Measurements from ENCODE around the gene ADAM15.

ADAM15 gene

GRCh38 chr1:155052439-155053395 is 1.6 kb downstream of the ADAM15 start:
- Histone ChIP-seq H3K36me3 (ENCODE audit: control insufficient read depth, insufficient read depth, low read length) (no peaks in the 10 kb centered on the region), H3K4me1 (no peaks in the 10 kb centered on the region), H3K79me2 (no peaks in the 10 kb centered on the region), H3K27me3 (ENCODE audit: control insufficient read depth, insufficient read depth, low read length) (no peaks in the 10 kb centered on the region), H3K4me3 (ENCODE audit: low read depth, low read length) (peak overlapping the region; percentile 82), H3K27ac (peak overlapping the region; percentile 64), H3K4me2 (ENCODE audit: low read length) (peak overlapping the region; percentile 97), H3K9ac (no peak overlapping the region), H3K9me3 (ENCODE audit: control insufficient read depth, low read length) (no peaks in the 10 kb centered on the region), H2AFZ (no peak overlapping the region)
- no peak for TF ChIP-seq CTCF (IDR thresholded peaks at IDR 0.05)

GRCh38 chr1:155053531-155054105 is 2.5 kb downstream of the ADAM15 start:
- Histone ChIP-seq H3K9ac (no peak overlapping the region), H3K27me3 (ENCODE audit: control insufficient read depth, insufficient read depth, low read length) (no peaks in the 10 kb centered on the region), H3K27ac (no peak overlapping the region), H3K9me3 (ENCODE audit: control insufficient read depth, low read length) (no peaks in the 10 kb centered on the region), H3K4me1 (no peaks in the 10 kb centered on the region), H3K4me3 (ENCODE audit: low read depth, low read length) (no peak overlapping the region), H3K79me2 (no peaks in the 10 kb centered on the region), H2AFZ (no peak overlapping the region), H3K4me2 (ENCODE audit: low read length) (no peak overlapping the region), H3K36me3 (ENCODE audit: control insufficient read depth, insufficient read depth, low read length) (no peaks in the 10 kb centered on the region)
- TF ChIP-seq CTCF (IDR thresholded peaks at IDR 0.05): no peak

- Histone ChIP-seq H3K27ac (no peak overlapping the region), H3K79me2 (no peaks in the 10 kb centered on the region), H3K9me3 (ENCODE audit: control insufficient read depth, low read length) (no peaks in the 10 kb centered on the region), H2AFZ (no peak overlapping the region), H3K4me2 (ENCODE audit: low read length) (no peak overlapping the region), H3K4me3 (ENCODE audit: low read depth, low read length) (no peak overlapping the region), H3K36me3 (ENCODE audit: control insufficient read depth, insufficient read depth, low read length) (no peaks in the 10 kb centered on the region), H3K4me1 (peaks cover 2% of the 10 kb centered on the region), H3K27me3 (ENCODE audit: control insufficient read depth, insufficient read depth, low read length) (no peaks in the 10 kb centered on the region), H3K9ac (no peak overlapping the region)
- TF ChIP-seq CTCF (IDR thresholded peaks at IDR 0.05): no peak
Observed at GRCh38 chr1:155057104-155057503, 6.0 kb downstream of the ADAM15 start.

- peaks cover 2% of the 10 kb centered on the region for H3K4me1 ChIP-seq
- TF ChIP-seq CTCF (IDR thresholded peaks at IDR 0.05): no peak
- no peaks in the 10 kb centered on the region for H3K79me2 ChIP-seq
- no peaks in the 10 kb centered on the region for H3K9me3 ChIP-seq (ENCODE audit: control insufficient read depth, low read length)
- no peak overlapping the region for H3K9ac ChIP-seq
- no peaks in the 10 kb centered on the region for H3K36me3 ChIP-seq (ENCODE audit: control insufficient read depth, insufficient read depth, low read length)
- H3K4me3 ChIP-seq (ENCODE audit: low read depth, low read length): no peak overlapping the region
- no peak overlapping the region for H3K4me2 ChIP-seq (ENCODE audit: low read length)
- no peak overlapping the region for H2AFZ ChIP-seq
- H3K27me3 ChIP-seq (ENCODE audit: control insufficient read depth, insufficient read depth, low read length): no peaks in the 10 kb centered on the region
- no peak overlapping the region for H3K27ac ChIP-seq
Observed at GRCh38 chr1:155057788-155058211, 6.7 kb downstream of the ADAM15 start.
